HEK293T (cell line): Measurements from ENCODE around the gene RRBP1.

Source experiments
- BHLHE40 ChIP-seq: fragments of 450-650 bp; IDR thresholded peaks from 2 replicates; pipeline ENCODE4 v1.6.1; 2016; ENCODE audit warnings: mild to moderate bottlenecking, moderate library complexity, borderline replicate concordance
- FOXA1 ChIP-seq: fragments of 450-650 bp; IDR thresholded peaks from 2 replicates; pipeline ENCODE4 v1.6.1; 2016; ENCODE audit warnings: mild to moderate bottlenecking
- FOXM1 ChIP-seq: fragments of 450-650 bp; IDR thresholded peaks from 2 replicates; pipeline ENCODE4 v1.6.1; 2017; ENCODE audit warnings: mild to moderate bottlenecking, borderline replicate concordance
- NFRKB ChIP-seq: fragments of 450-650 bp; IDR thresholded peaks from 2 replicates; pipeline ENCODE4 v1.6.1; 2016; ENCODE audit warnings: mild to moderate bottlenecking, moderate library complexity
- SP1 ChIP-seq: fragments of 450-650 bp; IDR thresholded peaks from 2 replicates; pipeline ENCODE4 v1.6.1; 2017
- SUZ12 ChIP-seq: fragments of 450-650 bp; IDR thresholded peaks from 2 replicates; pipeline ENCODE4 v1.6.1; 2016; ENCODE audit warnings: mild to moderate bottlenecking

- no peak for TF ChIP-seq FOXA1
- no peak for TF ChIP-seq BHLHE40
- no peak for TF ChIP-seq SUZ12
- TF ChIP-seq FOXM1 = no peak
- no peak for TF ChIP-seq SP1
- no peak for TF ChIP-seq NFRKB
Observed at GRCh38 chr20:17608701-17609497, 73.1 kb downstream of the RRBP1 start.
